Prostate gland (tissue), 2 donors: Measurements from ENCODE around the gene BIK. TPM values are rescaled to one million over a fixed set of nuclear protein-coding genes. Genes with fewer than 3 reads are reported as not detected.
"Not testable (repeated sequence)": the region's sequence is repeated elsewhere in the genome, so short reads cannot be mapped to it uniquely, and the experiment has no call there.

ENCODE experiments used
- DNase-seq: peaks from one replicate; pipeline ENCODE4 v3.0.0-alpha.2; 2019; ENCODE audit warnings: low spot score
- H3K27ac ChIP-seq, 2 donors: fragments of 200-600 bp; sonication (generic); 2 replicates each; pipeline ENCODE4 v1.5.1; 2017 to 2019
- H3K27me3 ChIP-seq: fragments of 200-600 bp; sonication (generic); replicated peaks from 2 replicates; pipeline ENCODE4 v1.5.1; 2019; ENCODE audit not compliant: insufficient read depth
- H3K36me3 ChIP-seq, 2 donors: fragments of 200-600 bp; sonication (generic); 1 replicate in 1 of 2; 2 replicates in 1 of 2; pipeline versions ENCODE4 v1.5.1 to v1.8.1; 2017 to 2019
- H3K4me1 ChIP-seq: fragments of 200-600 bp; sonication (generic); replicated peaks from 2 replicates; pipeline ENCODE4 v1.5.1; 2019
- H3K4me3 ChIP-seq, 2 donors: fragments of 200-600 bp; sonication (generic); 2 replicates each; pipeline ENCODE4 v1.5.1; 2017 to 2019
- H3K9me3 ChIP-seq: fragments of 200-600 bp; sonication (generic); 2 replicates; pipeline ENCODE4 v1.5.1; 2017
- CTCF ChIP-seq, 4 experiments: fragments of 200-600 bp in 2 of 4; fragments of 450-650 bp in 2 of 4; sonication (generic) in 2 of 4; IDR thresholded peaks; 1 replicate in 3 of 4; 2 replicates in 1 of 4; pipeline ENCODE4 v1.5.1; 2016 to 2019; ENCODE audit warnings: antibody characterized with exemption in 4 of 4, mild to moderate bottlenecking in 2 of 4, moderate library complexity in 2 of 4
- POLR2A ChIP-seq: fragments of 450-650 bp; IDR thresholded peaks from one replicate; pipeline ENCODE4 v1.6.1; 2016; ENCODE audit warnings: antibody characterized with exemption, mild to moderate bottlenecking
- POLR2AphosphoS5 ChIP-seq: sonication (generic); formaldehyde crosslinking; IDR thresholded peaks from one replicate; pipeline ENCODE4 v1.6.1; 2017; ENCODE audit warnings: antibody characterized with exemption
- WGBS: methylation state at CpG from one replicate; pipeline ENCODE4 v1.1.5; 2018; 5-methylcytosine and 5-hydroxymethylcytosine counted together
- intact Hi-C: fragments of 100-400 bp; cut with DNase I; formaldehyde crosslinking; loops from one replicate; pipeline ENCODE4 v1.14.2; 2022
- total RNA-seq, 2 donors: library from RNA; depleted of rRNA; stranded (reverse); fragments of >200 nt; gene quantifications; one replicate each; pipeline ENCODE4 v1.1.0, GENCODE V29; 2016

Gene BIK
- total RNA-seq, 2 donors from 2014 or later = 22.1 to 68.4 TPM

GRCh38 chr22:43142880-43143562, 32.5 kb downstream of the BIK start, which contains the start of gene MCAT:
MCAT (minus strand) TSS chr22:43143398; CDS start chr22:43143348, 50 bp downstream.
- peak; percentile 75 for DNase-seq
- Histone ChIP-seq H3K27me3 (no peaks in the 10 kb centered on the region), H3K4me1 (peaks cover 22% of the 10 kb centered on the region), H3K4me3 (peak within 1 kb of the TSS; percentile 79 to 95), H3K36me3 (peaks cover 0 to 8% of the 10 kb centered on the region in 2 donors), H3K9me3 (no peaks in the 10 kb centered on the region), H3K27ac (peak within 1 kb of the TSS; percentile 77 to 82)
- peak; percentile 57 for TF ChIP-seq POLR2A
- TF ChIP-seq CTCF (IDR thresholded peaks at IDR 0.05) = peak in 2 of 4 experiments; percentile 14 to 22
- TF ChIP-seq POLR2AphosphoS5 = peak; percentile 90
- intact Hi-C loops = no loop called here
- WGBS = under 1% methylated on average over 58 of the region's 83 CpGs

- H3K27me3 ChIP-seq = no peaks in the 10 kb centered on the region
- H3K4me3 ChIP-seq = peak overlapping the region in 1 of 2 donors; percentile 8
- no peaks in the 10 kb centered on the region for H3K36me3 ChIP-seq
- peak overlapping the region; percentile 74 to 82 for H3K27ac ChIP-seq
- peaks cover 22% of the 10 kb centered on the region for H3K4me1 ChIP-seq
- TF ChIP-seq POLR2AphosphoS5 = peak; percentile 85
- no peak for TF ChIP-seq POLR2A
- TF ChIP-seq CTCF (IDR thresholded peaks at IDR 0.05) = no peak
- intact Hi-C loops = no loop called here
- WGBS = 43% methylated on average over 3 of the region's 3 CpGs
- DNase-seq = peak; percentile 86
- no peaks in the 10 kb centered on the region for H3K9me3 ChIP-seq
Observed at GRCh38 chr22:43144949-43145348, 34.4 kb downstream of the BIK start.

- Histone ChIP-seq H3K4me1 (peaks cover 22% of the 10 kb centered on the region), H3K27ac (peak overlapping the region; percentile 74 to 82)
- H3K27me3 ChIP-seq, DNase-seq, intact Hi-C loops, H3K9me3 ChIP-seq, H3K4me3 ChIP-seq, H3K36me3 ChIP-seq: not testable (repeated sequence)
- WGBS = 66% methylated on average over 8 of the region's 8 CpGs
Observed at GRCh38 chr22:43145371-43145770, 34.8 kb downstream of the BIK start.

- DNase-seq, H3K9me3 ChIP-seq, H3K27me3 ChIP-seq, H3K36me3 ChIP-seq, H3K27ac ChIP-seq, intact Hi-C loops, H3K4me3 ChIP-seq: not testable (repeated sequence)
- 83% methylated on average over 15 of the region's 15 CpGs for WGBS
- peaks cover 26% of the 10 kb centered on the region for H3K4me1 ChIP-seq
Observed at GRCh38 chr22:43146332-43146731, 35.8 kb downstream of the BIK start.

- Histone ChIP-seq H3K4me3 (no peak overlapping the region), H3K9me3 (no peaks in the 10 kb centered on the region), H3K4me1 (peaks cover 21% of the 10 kb centered on the region), H3K27ac (no peak overlapping the region), H3K36me3 (no peaks in the 10 kb centered on the region), H3K27me3 (no peaks in the 10 kb centered on the region)
- DNase-seq = no peak
- 68% methylated on average over 8 of the region's 8 CpGs for WGBS
- no peak for TF ChIP-seq POLR2A
- no peak for TF ChIP-seq CTCF (IDR thresholded peaks at IDR 0.05)
- no peak for TF ChIP-seq POLR2AphosphoS5
- intact Hi-C loops = no loop called here
Observed at GRCh38 chr22:43147821-43148220, 37.3 kb downstream of the BIK start.

GRCh38 chr22:43148581-43148980, 38.0 kb downstream of the BIK start:
- no peak for DNase-seq
- Histone ChIP-seq H3K4me1 (peaks cover 19% of the 10 kb centered on the region), H3K36me3 (no peaks in the 10 kb centered on the region), H3K27ac (no peak overlapping the region), H3K27me3 (no peaks in the 10 kb centered on the region), H3K4me3 (no peak overlapping the region), H3K9me3 (no peaks in the 10 kb centered on the region)
- 62% methylated on average over 5 of the region's 6 CpGs for WGBS
- intact Hi-C loops = no loop called here
- TF ChIP-seq POLR2A = no peak
- no peak for TF ChIP-seq CTCF (IDR thresholded peaks at IDR 0.05)
- TF ChIP-seq POLR2AphosphoS5 = no peak
